Measurements from ENCODE around the gene SP6. TPM values are rescaled to one million over a fixed set of nuclear protein-coding genes. Genes with fewer than 3 reads are reported as not detected.

Gene SP6
- total RNA-seq, 1 donor from 2014 or later = 0.05 TPM

GRCh38 chr17:47879776-47880454, 29.0 kb upstream of the SP6 start:
- DNase-seq (ENCODE audit: low read depth) = no peak

DNA sequence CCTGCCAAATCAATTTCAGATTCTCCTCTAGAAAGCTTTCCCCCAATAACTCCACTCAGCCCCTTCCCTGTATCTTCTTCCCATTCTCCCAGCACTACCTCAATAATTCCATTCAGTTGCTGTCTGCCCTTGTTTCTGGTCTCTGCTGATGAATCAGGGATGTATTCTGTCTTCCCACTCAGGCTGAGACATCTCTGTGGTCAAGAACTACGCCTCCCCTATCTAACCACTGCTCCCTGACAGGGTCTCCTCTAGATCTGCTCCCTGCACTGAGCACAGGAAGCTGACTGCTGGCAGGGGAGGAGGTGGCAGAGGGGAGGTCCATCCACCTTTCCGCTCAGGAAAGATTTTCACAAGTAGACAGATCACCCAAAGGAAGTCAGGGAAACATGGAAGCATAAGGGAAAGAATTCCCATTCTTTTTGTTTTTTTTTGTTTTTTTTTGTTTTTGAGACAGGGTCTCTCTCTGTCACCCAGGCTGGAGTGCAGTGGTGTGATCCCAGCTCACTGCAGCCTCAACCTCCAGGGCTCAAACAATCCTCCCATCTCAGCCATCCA, 28.1 kb upstream of the SP6 start:
- peak; percentile 63 for DNase-seq (ENCODE audit: low read depth)

DNA sequence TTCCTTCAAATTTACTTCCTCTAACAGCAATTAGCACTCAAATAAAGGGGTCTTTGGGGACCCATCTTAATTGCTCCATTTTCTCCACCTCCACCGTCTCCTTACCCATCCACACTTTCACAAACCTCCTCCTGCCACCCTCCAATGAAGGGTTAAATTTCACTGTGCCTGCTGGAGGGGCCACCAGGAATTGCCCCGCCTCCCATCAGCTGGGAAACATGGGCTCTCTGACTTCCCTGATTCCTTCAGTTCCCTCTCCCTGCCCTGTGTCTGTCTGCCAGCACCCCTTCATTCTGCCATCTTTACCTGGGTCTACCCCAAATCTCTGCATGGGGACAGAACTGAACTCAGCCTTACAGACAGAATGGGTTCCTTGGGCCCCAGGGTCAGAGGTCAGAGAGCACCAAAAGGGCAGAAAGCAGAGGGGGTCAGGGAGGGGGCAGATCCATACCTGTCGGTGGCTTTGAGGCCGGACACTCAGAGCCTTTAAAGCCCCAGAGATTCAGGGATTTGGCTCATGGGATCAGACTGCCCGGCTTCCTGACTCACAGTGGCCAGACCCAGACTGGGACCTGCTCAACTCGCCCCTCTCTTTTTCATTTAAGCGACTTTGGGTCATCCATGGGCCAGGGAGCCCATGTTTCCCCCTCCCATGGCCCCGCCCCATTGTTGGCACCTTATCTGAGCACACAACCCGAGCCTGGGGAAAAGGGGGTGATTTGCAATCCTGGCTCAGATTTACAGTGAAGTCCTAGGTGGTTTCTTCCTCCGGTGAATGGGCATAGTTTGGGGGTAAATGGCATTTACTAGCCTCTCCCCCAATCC, 27.5 kb upstream of the SP6 start:
- DNase-seq (ENCODE audit: low read depth) = peak; percentile 23

DNA sequence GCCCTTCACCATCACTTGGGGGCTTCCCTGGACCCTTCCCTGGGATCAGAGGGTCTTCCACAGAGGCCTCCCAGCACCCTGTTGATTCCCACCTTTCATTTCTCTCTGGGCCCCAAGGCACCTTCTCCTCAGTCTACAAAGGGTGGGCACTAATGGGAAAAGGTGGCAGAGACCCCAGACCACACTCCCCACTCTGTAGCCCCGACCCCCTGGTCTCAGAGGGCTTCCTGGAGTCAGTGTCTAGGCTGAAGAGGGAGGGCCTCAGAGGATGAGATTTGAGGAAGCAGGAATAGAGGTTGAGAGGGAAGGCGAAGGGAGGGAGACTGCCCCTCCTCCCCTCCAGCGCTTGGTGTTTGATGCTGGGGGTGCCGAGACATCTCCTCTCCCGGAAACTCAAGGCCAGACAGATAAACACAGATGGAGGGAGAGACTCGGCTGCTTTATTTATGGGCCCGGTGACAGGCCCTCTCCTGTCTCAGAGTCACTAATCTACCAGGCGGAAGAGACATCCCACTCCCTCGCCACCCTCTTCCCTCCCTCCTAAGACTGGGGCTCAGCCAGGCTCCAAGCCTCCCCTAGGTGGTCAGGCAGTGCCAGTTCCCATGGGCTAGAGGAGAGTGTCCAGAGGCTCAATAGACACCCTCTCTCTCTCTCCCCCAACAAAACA, 26.5 kb upstream of the SP6 start:
- no peak for DNase-seq (ENCODE audit: low read depth)

GRCh38 chr17:47875011-47875985, 24.3 kb upstream of the SP6 start:
- peak; percentile 31 for DNase-seq (ENCODE audit: low read depth)

DNA sequence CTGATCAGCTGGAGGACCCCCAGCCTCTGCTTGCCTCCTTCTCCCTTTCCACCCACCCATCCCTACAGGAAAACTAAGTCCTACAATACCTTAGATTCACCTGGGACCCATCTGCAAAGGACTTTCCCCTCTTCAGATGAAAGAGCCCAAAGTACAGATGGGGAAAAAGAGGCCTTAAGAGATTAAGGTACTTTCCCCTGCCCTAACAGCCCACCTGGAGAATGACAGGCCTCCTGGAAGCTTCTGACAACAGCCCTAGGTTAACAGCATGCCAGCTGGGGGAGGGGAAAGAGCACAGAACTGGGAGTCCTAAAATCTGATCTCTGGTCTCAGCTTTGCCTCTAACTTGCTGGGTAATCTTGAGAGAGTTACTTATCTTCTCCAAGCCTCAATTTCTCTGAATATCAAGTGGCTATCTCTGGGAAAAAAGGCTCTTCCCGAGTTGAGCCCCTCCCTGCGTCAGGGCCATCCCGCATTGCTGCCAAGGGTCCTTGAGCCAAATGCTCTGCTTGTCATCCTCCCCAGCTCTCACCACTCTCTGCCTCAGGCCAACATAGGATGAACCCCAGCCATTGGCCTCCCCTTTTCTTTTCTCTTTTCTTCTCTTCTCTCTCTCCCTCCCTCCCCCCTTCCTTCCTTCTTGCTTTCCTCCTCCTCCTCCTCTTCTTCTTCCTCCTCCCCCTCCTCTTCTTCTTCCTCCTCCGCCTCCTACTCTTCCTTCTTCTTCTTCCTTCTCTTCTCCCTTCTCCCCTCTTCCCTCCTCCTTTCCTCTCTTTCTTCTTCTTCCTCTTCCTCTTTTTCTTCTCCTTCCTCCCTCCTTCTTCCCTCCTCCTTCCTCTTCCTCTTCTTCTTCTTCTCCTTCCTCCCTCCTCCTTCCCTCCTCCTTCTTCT, 22.5 kb upstream of the SP6 start:
- no peak for DNase-seq (ENCODE audit: low read depth)

- DNase-seq (ENCODE audit: low read depth) = no peak
Measured at GRCh38 chr17:47872651-47873161, 21.7 kb upstream of the SP6 start.

DNA sequence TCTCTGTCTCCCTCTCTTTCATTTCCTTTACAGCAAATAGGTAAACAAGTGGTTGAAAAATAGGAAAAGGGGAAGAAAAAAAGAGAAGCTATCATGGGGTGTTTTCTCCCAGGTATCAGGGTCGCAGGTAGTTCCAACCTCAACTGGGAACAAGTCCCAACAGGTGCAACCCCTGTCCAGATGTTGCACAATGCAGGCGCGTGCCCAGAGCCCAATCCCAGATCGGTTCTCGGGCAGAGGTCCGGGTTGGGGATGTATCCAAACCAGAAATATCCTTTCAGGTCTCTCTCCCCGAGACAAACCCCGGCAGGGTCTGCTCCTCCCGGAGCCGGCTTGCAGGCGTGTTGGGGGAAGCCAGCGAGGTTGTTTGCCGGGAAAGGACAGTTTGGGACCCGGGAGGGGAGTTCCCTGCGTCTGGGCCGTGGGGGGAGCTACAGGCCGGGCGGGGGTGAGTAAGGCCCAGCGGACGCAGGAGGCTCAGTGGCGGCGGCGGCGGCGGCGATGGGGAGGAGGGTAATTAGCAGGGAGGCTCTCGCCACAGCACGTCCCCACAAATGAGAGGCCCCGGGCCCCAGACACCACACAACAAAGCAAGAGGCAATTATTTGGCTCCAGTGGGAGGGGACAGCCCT, 21.2 kb upstream of the SP6 start:
- DNase-seq (ENCODE audit: low read depth) = no peak

GRCh38 chr17:47871048-47871447, 20.1 kb upstream of the SP6 start:
- no peak for DNase-seq (ENCODE audit: low read depth)

GRCh38 chr17:47870056-47870455, 19.1 kb upstream of the SP6 start:
- DNase-seq (ENCODE audit: low read depth) = no peak

GRCh38 chr17:47869114-47869513, 18.2 kb upstream of the SP6 start:
- DNase-seq (ENCODE audit: low read depth) = no peak

DNA sequence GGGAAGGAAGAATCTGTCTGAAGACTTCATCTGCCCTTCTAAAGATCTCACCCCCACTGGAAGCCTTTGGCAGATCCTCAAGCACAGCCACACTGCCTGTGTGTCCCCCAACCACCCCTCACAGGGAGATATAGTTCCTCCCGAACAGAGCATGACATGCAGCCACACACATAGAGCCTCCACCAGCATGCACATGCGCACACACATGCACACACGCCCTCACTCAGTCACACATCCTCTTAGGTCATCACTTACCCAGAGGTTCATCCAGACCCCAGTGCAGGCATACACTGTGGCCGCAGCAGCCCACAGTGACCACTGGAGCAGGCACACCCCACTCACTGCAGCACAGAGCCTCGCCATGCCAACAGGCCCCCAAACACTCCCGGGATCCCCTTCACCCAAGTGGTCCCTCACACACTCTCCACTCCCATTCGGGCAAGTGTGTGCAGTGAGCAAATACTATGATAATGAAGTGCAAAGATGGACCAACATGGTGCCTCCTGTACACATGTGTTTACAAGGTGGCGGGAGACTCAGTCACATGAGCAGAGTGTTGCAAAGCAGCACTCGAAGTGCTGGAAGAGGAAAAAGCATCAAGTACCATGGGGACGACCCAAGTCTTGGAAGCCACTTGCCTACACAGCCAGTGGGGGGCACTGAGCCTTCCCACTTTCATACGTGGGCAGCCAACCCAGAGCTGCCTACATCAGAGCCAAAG, 17.0 kb upstream of the SP6 start:
- no peak for DNase-seq (ENCODE audit: low read depth)

GRCh38 chr17:47866941-47867340, 16.0 kb upstream of the SP6 start:
- no peak for DNase-seq (ENCODE audit: low read depth)

DNA sequence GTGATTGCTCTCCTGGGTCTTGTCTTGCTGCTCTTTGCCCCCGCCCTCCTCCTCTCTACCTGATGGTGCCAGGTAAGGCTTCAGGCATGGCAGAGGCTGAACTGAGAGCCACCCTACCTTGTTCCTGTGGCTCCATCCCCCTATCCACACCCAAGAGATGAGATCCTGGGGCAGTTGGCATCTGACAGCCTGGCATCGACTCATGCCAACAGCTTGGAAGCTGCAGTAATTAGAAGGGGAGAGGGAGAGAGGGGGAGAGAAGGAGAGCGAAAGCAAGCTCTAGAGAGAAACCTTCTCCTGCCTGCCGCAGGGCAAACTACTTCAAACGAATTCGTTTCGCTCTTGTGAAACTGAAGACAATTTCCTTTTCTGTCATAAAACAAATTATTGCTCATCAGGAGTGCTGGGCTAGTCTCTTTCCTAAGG, 13.8 kb upstream of the SP6 start:
- DNase-seq (ENCODE audit: low read depth) = no peak

- DNase-seq (ENCODE audit: low read depth) = peak; percentile 75
Measured at GRCh38 chr17:47862621-47863440, 11.9 kb upstream of the SP6 start.

DNA sequence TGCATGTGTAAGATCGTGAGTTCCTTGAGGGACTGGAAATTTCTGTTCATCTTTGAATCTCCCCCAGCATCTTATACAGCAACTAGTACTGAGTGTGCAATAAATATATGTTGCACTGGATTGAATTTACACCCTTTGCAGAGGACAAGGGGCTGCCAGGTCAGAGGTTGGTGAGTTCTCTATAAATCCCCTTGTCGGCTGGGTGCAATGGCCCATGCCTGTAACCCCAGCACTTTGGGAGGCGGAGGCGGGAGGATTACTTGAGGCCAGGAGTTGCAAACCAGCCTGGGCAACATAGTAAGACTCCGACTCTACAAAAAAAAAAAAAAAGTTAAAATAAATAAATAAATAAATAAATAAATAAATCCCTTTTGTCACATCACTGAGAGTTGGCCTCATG, 9.4 kb upstream of the SP6 start:
- no peak for DNase-seq (ENCODE audit: low read depth)

Measured in myocyte (in vitro differentiated cells).